Stimulated activated CD8-positive, alpha-beta memory T cell treated with anti-CD3 and anti-CD28 coated beads, Interleukin-12 subunit alpha, Interleukin-12 subunit beta, amount 100 ng/mL, for 24 hours (primary cell): Measurements from ENCODE around the gene INPP4B.

ENCODE experiments used
- DNase-seq: peaks from one replicate; pipeline ENCODE4 v3.0.0-alpha.2; 2020; ENCODE audit errors: extremely low read depth

The INPP4B gene

DNA sequence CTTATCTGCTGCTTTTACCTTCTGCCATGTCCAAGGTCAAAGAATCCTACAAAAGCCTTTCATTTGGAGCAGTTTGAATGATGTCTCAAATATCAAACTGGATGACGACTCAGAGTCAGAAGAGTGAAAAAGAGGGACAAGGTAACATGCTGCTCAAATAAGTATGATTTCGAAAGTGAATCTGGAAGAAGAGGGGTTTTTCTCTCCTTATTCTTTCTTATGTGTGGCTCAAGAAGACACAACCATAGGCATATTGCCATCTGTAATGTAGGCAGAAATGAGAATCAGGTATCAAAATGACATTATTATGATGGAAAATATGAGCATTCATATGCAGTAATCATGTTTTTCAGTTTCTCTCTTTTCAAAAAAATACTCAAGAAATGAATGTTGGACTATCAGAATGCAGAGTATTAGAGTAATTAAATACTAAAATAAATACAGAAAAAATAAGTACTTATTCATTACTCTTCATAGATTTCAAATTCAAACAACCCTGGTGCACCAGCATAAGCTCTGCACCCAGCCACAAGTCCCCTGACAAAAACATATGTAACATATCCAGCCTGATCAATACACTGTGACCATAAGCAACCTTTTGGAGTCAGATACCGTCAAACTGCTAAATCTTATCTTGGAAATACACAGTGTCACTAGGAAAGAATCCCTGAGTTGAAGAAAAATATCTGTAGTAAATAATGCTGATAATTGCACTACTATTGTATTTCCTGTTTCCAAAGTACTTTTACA lies 468.6 kb downstream of the INPP4B start:
- no peak for DNase-seq

DNA sequence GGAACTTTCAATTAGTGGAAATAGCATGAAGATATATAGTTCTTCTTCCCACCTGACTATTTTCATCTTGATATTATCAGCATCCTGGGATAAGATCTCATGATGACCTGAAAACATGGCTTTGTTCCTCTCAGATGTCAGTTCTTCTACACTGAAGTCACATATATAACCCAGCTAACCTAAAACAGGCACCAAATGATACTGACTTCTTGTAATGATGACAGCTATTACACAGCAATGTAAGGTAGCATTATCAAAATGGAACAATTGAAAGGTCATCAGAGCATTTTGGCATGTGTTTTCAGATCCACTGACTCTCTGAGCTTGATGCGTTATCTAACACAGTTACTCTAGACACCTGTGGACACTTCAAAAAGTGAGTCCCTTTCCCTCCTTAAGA lies 469.9 kb downstream of the INPP4B start:
- no peak for DNase-seq

DNA sequence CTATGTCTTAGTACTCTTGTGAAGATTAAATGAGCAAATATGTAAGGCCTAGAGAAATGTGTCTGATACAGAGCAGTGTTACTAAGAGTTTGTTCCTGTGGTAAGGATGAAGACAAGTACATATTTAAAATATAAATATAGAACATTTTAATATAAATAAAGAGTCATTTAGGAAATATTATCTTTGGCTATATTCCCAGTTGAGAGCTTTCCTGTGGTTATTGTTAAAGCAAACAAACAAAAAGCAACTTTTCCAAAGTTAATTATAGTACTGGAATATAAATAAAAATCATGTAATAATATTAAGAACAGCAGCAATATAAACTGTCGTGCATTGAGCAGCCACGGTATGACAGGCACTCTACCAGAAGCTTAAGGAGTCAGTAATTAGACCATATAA lies 472.5 kb downstream of the INPP4B start:
- DNase-seq, result no peak

DNA sequence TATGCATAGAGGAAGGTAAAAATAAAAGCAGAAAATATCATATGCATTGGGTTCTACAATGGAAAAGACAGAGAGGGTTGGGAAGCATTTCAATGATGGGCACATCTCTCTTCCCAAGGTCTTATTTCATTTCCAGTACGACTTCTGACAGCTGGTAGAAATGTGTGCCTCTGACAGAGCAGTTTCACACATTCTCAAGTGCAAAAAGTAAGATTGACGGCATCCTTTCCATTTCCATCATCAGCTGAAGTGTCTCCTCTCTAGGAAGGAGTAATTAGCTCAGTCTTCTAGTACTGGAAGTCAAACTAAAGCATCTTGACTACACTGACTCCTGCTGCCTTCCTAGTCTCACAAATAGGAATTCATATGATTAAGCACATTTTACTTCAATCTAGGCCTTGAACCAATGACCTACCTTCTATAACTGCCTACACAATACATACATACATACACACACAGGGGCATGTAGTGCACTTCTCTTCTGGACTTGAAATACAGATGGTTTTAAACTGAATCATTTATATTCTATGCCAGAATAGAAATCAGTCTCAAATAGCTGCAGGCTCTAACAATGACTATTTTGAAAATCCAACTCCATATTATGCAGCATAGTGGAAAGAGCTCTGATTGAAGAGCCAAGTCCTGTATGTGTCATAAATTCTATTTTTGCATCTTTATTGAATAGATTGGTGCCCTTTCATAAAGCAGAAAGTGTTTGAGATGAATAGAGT lies 473.4 kb downstream of the INPP4B start:
- DNase-seq, result no peak

DNA sequence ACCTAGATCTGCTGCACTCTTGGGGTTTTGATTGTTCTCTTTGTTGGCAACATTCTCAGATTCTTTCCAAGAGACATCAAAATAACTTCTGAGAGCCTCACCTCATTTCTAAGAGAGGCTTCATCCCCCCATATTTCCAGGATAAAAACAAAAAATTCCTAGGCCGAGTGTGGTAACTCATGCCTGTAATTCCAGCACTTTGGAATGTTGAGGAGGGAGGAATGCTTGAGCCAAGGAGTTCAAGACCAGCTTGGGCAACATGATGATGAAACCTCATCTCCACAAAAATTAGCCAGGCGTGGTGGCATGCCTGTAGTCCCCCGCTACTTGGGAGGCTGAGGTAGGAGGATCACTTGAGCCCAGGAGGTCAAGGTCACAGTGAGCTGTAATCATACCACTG lies 477.0 kb downstream of the INPP4B start:
- DNase-seq, result no peak

DNA sequence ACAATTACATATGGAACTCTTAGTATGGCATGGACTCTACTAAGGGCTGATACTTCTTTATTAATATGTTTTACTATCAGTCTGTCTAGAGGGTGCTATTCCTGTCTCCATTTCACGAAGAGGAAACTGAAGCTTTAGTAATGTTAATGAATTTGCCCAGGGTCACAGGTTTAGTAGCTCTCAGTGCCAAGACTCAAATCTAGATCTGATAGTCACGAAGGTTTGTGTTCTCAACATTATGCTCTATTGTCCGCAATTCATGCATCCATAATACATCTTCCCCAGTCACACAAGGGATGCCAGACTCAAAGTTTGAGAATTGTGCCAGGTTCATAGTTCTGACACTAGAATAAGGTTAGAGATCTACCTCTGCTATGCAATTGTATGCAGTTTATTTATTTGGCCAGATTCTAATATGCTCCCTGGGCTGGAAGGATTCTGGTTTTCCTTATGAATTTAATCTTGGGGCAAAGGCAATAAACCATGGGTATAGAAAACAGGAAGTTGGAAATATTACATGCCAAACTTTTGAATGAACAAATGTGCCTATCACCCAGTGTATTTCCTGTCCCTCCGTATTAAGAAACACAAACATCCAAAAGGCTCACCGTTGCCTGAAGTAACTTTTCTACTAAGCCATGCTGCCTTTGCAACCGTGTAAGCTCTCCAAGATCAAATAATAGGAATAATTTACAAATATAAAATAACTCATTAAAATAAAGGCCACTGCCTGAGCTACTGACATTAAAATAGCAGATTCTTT lies 478.5 kb downstream of the INPP4B start:
- no peak for DNase-seq

DNA sequence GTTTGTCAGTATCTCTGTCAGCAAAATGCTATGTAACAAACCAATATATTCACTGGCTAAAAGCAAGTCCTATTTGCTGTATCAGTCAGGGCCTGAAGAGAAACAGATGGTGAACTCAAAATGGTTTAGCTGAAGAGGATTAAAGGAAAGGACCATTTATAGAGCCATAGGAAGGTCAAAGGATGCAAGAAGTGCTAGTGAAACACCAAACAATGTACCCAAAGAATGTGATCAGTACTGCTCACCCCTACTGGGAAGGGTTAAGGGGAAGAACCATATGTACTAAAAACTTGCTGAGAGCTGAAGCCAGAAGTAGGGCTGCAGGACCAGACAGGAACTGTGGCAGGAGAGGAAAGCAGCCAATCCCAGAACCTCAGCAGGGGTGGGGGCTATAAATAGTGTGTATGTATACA lies 479.3 kb downstream of the INPP4B start:
- no peak for DNase-seq

DNA sequence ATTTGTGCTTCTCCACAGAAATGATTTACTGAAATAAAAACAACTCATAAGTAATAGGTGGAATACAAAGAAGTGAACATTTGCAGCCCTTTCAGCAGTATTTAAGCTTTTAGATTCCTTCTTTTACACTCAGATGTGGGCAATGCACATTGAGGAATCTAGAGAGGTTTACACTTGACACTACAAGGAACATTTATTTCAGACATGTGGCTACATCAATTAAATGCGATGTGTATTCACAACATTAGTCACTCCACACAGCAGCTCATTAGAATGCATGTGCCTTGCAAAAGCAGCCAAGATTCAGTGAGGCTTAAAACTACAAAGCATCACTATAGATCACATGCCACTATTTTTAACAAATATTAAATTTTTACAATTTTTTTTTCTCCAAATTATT lies 480.7 kb downstream of the INPP4B start:
- DNase-seq, result no peak

DNA sequence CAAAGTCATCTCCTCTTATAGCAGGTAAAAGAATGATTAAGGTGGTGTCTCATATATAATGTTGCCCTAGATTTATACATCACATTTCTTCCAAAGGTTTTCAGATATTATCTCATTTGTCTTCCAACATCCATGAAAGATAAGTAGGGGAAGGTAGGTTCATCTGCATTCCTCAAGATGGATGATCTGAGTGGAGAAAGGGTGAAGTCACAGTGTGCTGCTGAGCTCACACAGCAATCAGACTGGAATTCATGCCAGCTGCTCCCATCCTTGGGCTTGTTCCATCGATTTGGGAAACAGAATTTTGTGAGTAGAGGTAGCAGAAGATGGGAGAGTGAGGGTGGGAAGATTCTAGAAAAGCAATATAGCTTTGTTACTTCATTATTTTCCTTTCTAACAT lies 482.4 kb downstream of the INPP4B start:
- DNase-seq, result no peak

DNA sequence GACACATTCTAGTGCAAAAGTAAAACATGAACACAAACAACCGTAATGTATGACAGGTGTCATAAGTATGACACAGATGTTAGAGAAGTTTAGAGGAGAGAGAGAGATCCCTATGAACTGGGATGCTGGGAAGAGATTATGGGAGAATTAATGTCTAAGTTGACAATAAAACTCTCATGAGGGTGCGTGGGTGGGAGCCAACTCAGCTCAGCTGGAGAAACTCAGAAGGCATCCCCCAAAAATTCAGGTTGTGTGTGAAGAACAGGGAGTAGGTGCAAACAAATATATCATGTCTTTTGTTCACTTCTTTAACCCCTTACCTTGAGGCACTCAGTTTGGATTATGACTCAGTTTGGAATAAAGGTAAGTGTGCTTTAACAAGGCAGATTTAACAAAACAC lies 484.1 kb downstream of the INPP4B start:
- DNase-seq, result no peak

DNA sequence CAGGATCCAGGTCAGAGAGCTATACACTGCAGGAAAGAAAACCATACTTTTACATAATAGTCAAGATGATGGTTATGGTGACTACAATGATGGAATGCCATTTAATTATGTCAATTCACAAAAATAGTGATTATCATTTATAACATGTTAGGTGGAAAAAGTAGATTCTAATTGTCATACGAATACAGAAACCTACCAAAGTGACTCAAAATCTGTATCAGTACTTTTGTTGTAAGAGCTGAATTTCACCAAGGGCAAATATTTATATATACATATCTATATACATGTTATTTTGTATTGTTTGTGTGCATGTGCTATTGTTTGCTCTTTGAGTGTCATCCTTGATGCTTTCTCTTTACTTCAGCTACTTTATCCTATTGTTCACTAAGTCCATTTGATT lies 485.4 kb downstream of the INPP4B start:
- DNase-seq, result no peak

DNA sequence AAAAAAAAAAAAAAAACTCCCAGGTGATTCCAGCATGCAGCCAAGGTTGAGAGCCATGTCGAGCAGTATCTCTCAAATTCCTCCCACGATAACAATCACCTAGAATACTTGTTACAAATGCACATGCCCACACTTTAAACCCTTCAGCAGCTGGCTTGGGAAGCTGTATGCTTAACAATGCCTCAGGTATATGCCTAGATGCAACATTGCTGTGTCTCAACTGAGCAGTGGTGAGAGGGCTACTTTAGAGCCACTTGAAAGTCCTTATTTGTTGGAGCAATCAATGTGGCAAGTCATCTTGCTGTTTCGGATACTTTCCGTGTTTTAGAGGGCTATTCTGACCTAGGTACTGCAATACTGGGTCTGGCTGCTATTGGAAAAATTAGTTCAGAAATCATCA lies 487.4 kb downstream of the INPP4B start:
- DNase-seq, result no peak

DNA sequence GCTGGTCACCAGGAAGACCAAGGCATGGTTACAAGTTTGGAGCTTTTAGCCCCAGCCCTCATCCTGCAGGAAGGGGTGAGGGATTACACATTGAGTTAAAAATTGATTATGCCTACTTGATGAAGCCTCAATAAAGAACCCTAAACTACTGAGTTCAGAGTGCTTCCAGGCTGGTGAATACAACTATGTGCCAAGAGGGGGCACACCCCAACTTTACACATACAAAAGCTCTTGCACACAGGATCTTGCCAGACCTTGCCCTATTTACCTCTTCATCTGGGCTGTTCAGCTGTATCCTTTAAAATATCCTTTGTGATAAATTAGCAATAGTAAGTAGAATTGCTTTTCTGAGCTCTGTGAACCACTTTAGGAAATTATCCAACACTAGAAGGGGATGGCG lies 489.3 kb downstream of the INPP4B start:
- no peak for DNase-seq

DNA sequence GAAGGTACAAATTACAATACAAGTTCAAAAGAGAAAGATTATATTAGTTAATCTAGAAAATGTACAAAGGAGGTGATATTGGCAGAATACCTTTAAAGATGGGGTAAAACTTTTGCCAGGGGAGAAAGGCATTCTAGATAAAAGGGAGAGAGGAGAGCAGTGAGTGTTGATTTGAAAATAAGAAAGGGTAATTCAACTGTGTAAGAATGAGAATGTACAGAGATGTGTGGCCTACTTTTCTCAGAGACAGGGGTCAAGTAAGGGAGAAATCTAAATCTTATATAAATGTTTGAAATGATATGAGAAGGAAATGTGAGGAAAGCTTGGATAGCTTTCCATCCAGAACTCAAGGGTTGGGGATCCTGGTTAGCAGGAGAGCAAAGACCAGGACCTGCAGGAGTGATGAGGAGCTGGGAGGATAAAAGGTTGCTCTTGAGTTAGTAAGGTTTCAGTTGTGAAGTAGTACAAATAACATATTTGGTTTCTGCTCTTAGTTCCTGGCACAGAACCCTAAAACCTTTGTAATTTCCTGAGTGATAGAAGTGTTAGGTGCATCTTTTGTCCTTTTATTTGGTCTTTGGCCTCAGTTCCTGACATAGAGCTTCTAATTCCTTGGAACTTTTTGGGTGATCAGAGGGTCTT lies 489.9 kb downstream of the INPP4B start:
- DNase-seq, result no peak

DNA sequence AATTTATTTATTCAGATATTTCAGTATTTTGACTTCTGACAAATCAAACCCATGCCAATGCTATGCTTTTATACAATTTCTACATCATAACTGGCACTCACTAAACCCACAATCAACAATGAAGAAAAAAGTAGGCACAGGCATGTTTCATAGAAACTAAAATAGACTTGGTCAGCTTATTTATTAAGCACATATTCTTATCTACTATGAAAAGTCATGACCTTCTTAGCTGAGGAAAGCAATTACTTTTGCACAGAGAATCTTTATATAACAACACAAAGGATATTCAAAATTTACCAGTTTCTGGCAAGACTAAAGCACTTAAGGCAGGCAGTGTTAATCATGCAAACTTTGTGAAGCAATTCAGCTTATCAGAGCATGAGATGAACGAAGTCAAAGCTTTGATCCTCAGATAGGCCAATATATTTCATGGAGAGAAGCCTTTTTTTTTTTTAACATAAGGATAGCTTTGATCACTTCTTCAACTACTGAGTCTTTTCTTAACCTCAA lies 490.6 kb downstream of the INPP4B start:
- no peak for DNase-seq

DNA sequence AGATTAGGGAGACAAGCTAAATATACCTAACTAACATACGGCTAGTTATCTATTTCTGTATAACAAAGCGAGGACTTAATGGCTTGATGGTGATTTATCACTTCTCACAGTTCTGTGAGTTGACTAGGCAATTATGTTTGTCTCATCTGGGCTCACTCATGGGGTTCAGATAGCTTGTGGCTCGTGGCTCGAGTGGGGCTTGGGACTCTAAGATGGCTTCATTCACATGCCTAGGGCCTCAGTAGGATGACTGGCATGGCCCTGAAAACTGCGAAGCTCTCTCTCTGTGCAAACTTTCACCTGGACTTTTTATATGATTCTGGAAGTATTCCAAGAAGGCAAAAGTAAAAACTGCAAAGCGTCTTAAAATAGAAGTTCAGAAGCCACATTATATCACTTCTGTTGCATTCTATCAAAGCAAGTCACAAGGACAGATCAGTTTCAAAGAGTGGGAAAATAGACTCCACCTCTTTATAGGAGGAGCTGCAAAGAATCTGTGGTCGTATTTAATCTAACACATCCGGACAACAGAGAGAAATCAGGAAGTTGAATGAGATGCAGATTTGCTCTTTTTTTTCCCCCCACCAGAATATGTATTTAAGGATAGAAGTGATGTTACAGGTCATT lies 491.2 kb downstream of the INPP4B start:
- no peak for DNase-seq

DNA sequence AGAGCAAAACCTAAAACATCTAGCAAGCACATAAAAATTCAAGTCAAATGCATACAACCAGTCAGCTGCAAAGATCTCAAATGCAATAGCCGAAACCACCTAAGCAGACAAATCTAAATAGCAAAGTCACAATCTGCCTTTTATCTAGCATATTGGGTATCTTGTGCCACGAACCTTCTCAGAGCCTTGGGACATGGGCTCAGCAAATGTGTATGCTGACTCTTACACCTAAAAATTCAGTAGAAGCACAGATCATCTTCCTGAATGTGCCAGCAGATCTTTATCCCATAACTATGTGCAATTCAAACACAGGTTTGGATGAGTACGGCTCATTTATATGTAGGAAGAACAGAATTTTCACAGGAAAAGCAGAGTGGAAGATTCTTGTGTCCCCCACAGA lies 492.1 kb downstream of the INPP4B start:
- DNase-seq, result no peak

DNA sequence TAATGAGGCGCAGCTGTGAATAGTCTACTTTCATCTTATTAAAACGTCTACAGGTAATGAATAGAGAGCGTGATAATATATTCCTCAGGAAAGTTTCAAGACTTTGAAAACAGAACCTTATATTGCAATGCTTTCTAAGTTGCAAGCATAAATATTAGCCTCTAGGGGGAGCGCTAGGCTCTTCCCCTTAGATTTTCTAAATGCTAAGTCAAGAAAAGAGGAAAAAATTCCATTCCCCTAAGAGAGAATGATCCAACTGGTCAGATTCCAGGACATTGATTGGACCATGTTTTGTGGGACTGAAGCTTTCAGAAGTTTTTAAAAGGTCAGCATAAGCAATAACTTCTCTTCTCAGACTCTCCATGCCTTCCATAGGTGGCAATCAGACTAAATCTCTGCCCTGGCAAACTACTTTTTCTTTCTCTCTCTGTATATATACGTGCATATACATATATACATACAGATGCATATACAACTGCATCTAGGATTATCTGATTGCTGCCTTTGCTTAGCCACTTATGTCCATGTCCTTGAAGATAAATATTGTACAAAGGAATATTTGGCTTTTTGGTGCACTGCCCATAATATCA lies 492.9 kb downstream of the INPP4B start:
- no peak for DNase-seq

DNA sequence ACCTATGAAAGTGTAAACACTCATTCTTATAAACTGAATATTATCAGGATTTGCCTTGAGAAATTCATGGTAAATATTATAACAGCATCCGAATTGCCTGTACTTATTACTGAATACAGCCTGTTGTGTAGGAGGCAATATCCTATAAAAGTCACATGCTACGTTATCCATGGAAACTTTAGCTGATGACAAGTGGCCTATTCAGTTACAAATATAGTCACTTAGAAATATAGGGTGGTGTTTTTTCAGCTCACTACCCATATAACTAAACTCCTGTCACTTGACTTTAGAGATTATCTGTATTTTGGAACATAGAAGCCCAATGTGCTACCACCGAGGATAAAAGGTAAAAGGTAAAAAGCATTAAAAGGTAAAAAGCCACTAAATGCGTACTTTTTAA lies 493.4 kb downstream of the INPP4B start:
- no peak for DNase-seq

DNA sequence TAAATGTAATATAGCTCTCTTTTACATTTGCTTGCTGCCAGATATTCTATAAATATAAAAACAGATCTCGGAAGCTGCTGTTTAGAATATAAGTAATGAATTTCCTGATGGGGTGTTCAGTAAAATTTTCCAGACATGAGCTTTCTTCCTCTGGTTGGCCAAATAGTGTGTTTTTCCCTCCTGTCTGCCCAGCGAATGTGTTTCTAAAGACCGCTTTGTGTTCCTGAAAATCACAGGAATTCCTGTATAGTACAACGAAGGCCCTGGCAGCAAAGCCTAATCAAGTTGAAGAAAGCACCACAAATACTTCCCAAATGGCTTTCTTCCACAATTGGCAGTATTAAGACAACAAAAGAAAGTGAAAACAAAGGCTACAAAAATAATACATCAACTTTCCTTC lies 494.1 kb downstream of the INPP4B start:
- DNase-seq, result no peak

DNA sequence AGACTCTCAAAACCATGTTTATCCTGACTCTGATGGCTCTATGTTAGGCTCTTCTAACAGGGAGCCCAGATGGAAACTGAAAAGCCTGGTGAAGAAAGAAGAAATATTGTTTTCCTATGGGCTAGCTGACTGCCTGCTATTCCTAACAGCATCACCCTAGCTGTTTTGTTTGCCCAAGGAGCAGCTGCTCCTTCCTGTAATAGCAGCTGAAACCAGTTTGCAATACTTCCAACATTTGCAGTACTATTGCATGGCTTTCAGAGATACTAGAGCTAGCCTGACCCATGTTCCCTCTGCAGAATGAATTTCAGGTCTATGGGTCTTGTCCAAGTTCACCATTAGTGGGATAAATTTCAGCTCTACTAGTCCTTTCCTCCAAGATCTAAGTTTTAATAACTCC lies 495.2 kb downstream of the INPP4B start:
- DNase-seq, result no peak
